Spleen (tissue), 11 donors: ENCODE data around the gene GIT1. TPM values are rescaled to one million over a fixed set of nuclear protein-coding genes. Genes with fewer than 3 reads are reported as not detected.
A peak's percentile ranks its signal among the peaks of the same experiment; 100 is the strongest.

Experiments used
- DNase-seq: peaks from one replicate; pipeline ENCODE4 v3.0.0-alpha.2; 2020
- H3K27ac ChIP-seq, 8 donors: fragments of 200-600 bp; sonication (generic) in 7 of 8; 1 replicate in 4 of 8; 2 replicates in 4 of 8; pipeline versions ENCODE4 v1.5.0 to v1.8.0; 2016 to 2021; ENCODE audit warnings: inconsistent platforms in 4 of 8, mild to moderate bottlenecking in 4 of 8, moderate library complexity in 1 of 8
- H3K27me3 ChIP-seq, 7 donors: fragments of 200-600 bp; sonication (generic) in 6 of 7; replicated peaks in 1 of 7; 1 replicate in 4 of 7; 2 replicates in 3 of 7; pipeline versions ENCODE4 v1.5.0 to v1.8.0; 2016 to 2021; ENCODE audit warnings: inconsistent platforms in 3 of 7, mild to moderate bottlenecking in 1 of 7
- H3K36me3 ChIP-seq, 6 donors: fragments of 200-600 bp; sonication (generic) in 5 of 6; 1 replicate in 4 of 6; 2 replicates in 2 of 6; pipeline versions ENCODE4 v1.5.0 to v1.8.0; 2016 to 2021; ENCODE audit warnings: inconsistent platforms in 2 of 6
- H3K4me1 ChIP-seq, 6 donors: fragments of 200-600 bp; sonication (generic) in 5 of 6; 1 replicate in 3 of 6; 2 replicates in 3 of 6; pipeline versions ENCODE4 v1.5.0 to v1.8.0; 2016 to 2021; ENCODE audit warnings: inconsistent platforms in 3 of 6
- H3K4me3 ChIP-seq, 8 donors: fragments of 200-600 bp; sonication (generic) in 7 of 8; 1 replicate in 4 of 8; 2 replicates in 4 of 8; pipeline versions ENCODE4 v1.5.0 to v1.8.0; 2016 to 2021; ENCODE audit warnings: inconsistent platforms in 4 of 8, mild to moderate bottlenecking in 4 of 8, moderate library complexity in 2 of 8
- H3K9me3 ChIP-seq, 8 donors: fragments of 200-600 bp; sonication (generic) in 7 of 8; 1 replicate in 4 of 8; 2 replicates in 4 of 8; pipeline versions ENCODE4 v1.5.0 to v1.8.0; 2016 to 2021; ENCODE audit warnings: inconsistent platforms in 4 of 8
- CTCF ChIP-seq, 11 experiments: fragments of 200-600 bp in 7 of 11; fragments of 450-650 bp in 4 of 11; sonication (generic) in 4 of 11; IDR thresholded peaks in 8 of 11; conservative IDR thresholded peaks in 3 of 11; 1 replicate in 7 of 11; 2 replicates in 4 of 11; pipeline versions ENCODE4 v1.4.0 to v1.8.0; 2016 to 2021; ENCODE audit warnings: antibody characterized with exemption in 11 of 11, inconsistent platforms in 4 of 11, mild to moderate bottlenecking in 1 of 11
- POLR2A ChIP-seq, 3 donors: fragments of 450-650 bp; IDR thresholded peaks; one replicate each; pipeline ENCODE4 v1.5.1; 2017; ENCODE audit warnings: antibody characterized with exemption in 3 of 3, mild to moderate bottlenecking in 1 of 3
- POLR2AphosphoS5 ChIP-seq, 3 donors: sonication (generic); formaldehyde crosslinking; IDR thresholded peaks; one replicate each; pipeline ENCODE4 v1.5.1; 2017; ENCODE audit warnings: antibody characterized with exemption in 3 of 3
- WGBS, 5 donors: extraction: QIAGEN DNeasy Blood & Tissue Kit in 3 of 5; methylation state at CpG; one replicate each; pipeline versions ENCODE4 v1.1.5 to v1.1.7; 2013 to 2018; 5-methylcytosine and 5-hydroxymethylcytosine counted together
- intact Hi-C: fragments of 100-400 bp; cut with DNase I; formaldehyde crosslinking; loops from one replicate; pipeline ENCODE4 v1.15.0; 2023; ENCODE audit warnings: low total_unique reads
- polyA plus RNA-seq, 3 donors: library from polyadenylated mRNA; stranded (reverse); fragments of 200-250 nt; gene quantifications; one replicate each; pipeline ENCODE4 v1.2.1, GENCODE V29; 2013
- total RNA-seq, 7 donors: library from RNA; depleted of rRNA in 3 of 7; stranded (reverse); fragments of >200 nt in 3 of 7; fragmentation: NEBNext Ultra II Directional in 4 of 7; extraction: Animal tissue kit (Norgen Biotek cat#: 25700) in 4 of 7; gene quantifications; one replicate each; pipeline versions ENCODE4 v1.1.0 to v1.2.1, GENCODE V29; 2016 to 2021
- donor health status: healthy with polysubstance abuse.
- donor health status: DM: no; HTN: no; CAD: no; lungs with moderate emphysema.
- donor health status: DM: no; HTN: no; CAD: no.
- donor health status: Bipolar disorder and iron deficiency.
- donor health status: healthy.
- donor health status: DM: no; HTN: no; CAD: no.
- donor health status: DM: yes; HTN: yes; CAD: no.

GIT1 gene
- total and polyA plus RNA-seq, 10 donors = 20.4 to 64.7 (median 46.0) TPM

- Histone ChIP-seq H3K27ac (no peak overlapping the region), H3K27me3 (no peaks in the 10 kb centered on the region), H3K4me1 (no peaks in the 10 kb centered on the region), H3K4me3 (no peak overlapping the region), H3K9me3 (no peaks in the 10 kb centered on the region), H3K36me3 (no peaks in the 10 kb centered on the region)
- TF ChIP-seq CTCF (IDR thresholded peaks at IDR 0.05 in 8 of 11, conservative IDR thresholded peaks at IDR 0.05 in 3 of 11) (no peak), POLR2AphosphoS5 (IDR thresholded peaks at IDR 0.05) (no peak), POLR2A (IDR thresholded peaks at IDR 0.05) (no peak)
- intact Hi-C loops = no loop called here
- no peak for DNase-seq
- WGBS, 5 donors = 95 to 99% (median 96%) methylated on average over 6 of the region's 6 CpGs
Measured at GRCh38 chr17:29603109-29603674, 13.7 kb upstream of the GIT1 start.

GRCh38 chr17:29597361-29598172 lies 8.1 kb upstream of the GIT1 start:
- Histone ChIP-seq H3K9me3 (no peaks in the 10 kb centered on the region), H3K4me1 (peaks cover 6 to 21% (median 15%) of the 10 kb centered on the region in 6 donors), H3K36me3 (no peaks in the 10 kb centered on the region), H3K27ac (no peak overlapping the region), H3K4me3 (no peak overlapping the region), H3K27me3 (peaks cover 0 to 22% (median 5%) of the 10 kb centered on the region in 7 donors)
- TF ChIP-seq POLR2A (IDR thresholded peaks at IDR 0.05) = no peak
- TF ChIP-seq CTCF (IDR thresholded peaks at IDR 0.05 in 8 of 11, conservative IDR thresholded peaks at IDR 0.05 in 3 of 11) = no peak
- no peak for TF ChIP-seq POLR2AphosphoS5 (IDR thresholded peaks at IDR 0.05)
- DNase-seq = peak; percentile 65
- intact Hi-C loops = no loop called here
- 78 to 85% (median 83%) methylated on average over 8 to 13 of the region's 13 CpGs for WGBS, 5 donors

GRCh38 chr17:29596811-29597210 lies 7.4 kb upstream of the GIT1 start:
- peak; percentile 33 for DNase-seq
- Histone ChIP-seq H3K4me1 (peaks cover 14 to 28% (median 23%) of the 10 kb centered on the region in 6 donors), H3K27ac (no peak overlapping the region), H3K27me3 (peaks cover 0 to 24% (median 5%) of the 10 kb centered on the region in 7 donors), H3K4me3 (no peak overlapping the region), H3K36me3 (no peaks in the 10 kb centered on the region), H3K9me3 (no peaks in the 10 kb centered on the region)
- WGBS, 5 donors = 64 to 84% (median 81%) methylated on average over 5 to 9 of the region's 9 CpGs
- intact Hi-C loops = no loop called here
- TF ChIP-seq CTCF (IDR thresholded peaks at IDR 0.05 in 8 of 11, conservative IDR thresholded peaks at IDR 0.05 in 3 of 11) (no peak), POLR2AphosphoS5 (IDR thresholded peaks at IDR 0.05) (no peak), POLR2A (IDR thresholded peaks at IDR 0.05) (no peak)
